ENCODE measurements around the gene HEPHL1.
"Not testable (repeated sequence)": the region's sequence is repeated elsewhere in the genome, so short reads cannot be mapped to it uniquely, and the experiment has no call there.

Gene HEPHL1

DNA sequence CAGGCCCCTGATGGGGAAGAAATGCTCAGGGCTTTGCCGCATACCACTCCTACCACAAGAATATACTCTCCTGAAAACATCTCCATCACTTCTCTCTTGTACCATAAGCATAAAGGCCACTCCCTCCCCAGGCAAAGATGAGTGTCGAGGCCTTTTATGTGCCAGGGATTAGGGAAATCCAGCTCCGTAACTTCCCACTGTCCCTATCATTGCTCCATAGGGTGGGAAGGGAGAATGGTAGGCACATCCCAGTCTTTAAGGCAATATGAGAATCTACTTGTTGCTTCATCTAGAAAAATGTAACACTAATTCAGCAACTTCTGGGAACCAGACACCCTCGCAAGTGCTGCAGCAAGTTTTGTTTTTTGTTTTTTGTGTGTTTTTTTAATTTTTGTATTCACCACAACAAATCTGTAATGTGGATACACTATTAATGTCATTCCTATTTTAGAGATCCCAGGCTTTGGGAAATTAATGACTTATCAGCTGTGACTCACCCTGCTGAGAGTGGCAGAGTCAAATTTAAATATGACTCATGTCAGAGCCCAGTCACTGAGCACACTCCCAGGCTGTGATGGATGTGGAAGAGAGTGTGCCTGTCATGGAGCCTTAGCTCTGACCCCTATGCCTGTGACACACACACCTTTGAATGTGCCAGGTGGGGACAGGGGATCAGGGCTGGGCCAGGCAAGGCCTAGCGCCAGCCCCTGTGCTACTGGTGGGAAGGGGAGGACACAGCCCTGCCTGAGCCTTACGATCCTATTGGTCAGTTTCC lies 130.9 kb downstream of the HEPHL1 start:
- H3K9me3 ChIP-seq (ENCODE audit: control insufficient read depth, low read length) = no peaks in the 10 kb centered on the region
- H3K4me2 ChIP-seq (ENCODE audit: low read length) = no peak overlapping the region
- H3K79me2 ChIP-seq = no peaks in the 10 kb centered on the region
- H3K27ac ChIP-seq = no peak overlapping the region
- H3K27me3 ChIP-seq (ENCODE audit: control insufficient read depth, insufficient read depth, low read length) = no peaks in the 10 kb centered on the region
- no peaks in the 10 kb centered on the region for H3K4me1 ChIP-seq
- H3K9ac ChIP-seq = no peak overlapping the region
- TF ChIP-seq, protein P1, sequence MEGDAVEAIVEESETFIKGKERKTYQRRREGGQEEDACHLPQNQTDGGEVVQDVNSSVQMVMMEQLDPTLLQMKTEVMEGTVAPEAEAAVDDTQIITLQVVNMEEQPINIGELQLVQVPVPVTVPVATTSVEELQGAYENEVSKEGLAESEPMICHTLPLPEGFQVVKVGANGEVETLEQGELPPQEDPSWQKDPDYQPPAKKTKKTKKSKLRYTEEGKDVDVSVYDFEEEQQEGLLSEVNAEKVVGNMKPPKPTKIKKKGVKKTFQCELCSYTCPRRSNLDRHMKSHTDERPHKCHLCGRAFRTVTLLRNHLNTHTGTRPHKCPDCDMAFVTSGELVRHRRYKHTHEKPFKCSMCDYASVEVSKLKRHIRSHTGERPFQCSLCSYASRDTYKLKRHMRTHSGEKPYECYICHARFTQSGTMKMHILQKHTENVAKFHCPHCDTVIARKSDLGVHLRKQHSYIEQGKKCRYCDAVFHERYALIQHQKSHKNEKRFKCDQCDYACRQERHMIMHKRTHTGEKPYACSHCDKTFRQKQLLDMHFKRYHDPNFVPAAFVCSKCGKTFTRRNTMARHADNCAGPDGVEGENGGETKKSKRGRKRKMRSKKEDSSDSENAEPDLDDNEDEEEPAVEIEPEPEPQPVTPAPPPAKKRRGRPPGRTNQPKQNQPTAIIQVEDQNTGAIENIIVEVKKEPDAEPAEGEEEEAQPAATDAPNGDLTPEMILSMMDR (IDR thresholded peaks at IDR 0.05) = no peak
- H3K4me3 ChIP-seq (ENCODE audit: low read depth, low read length) = no peak overlapping the region
- H2AFZ ChIP-seq = no peak overlapping the region
- H3K36me3 ChIP-seq (ENCODE audit: control insufficient read depth, insufficient read depth, low read length) = no peaks in the 10 kb centered on the region

GRCh38 chr11:94152678-94153065 lies 131.5 kb downstream of the HEPHL1 start:
- Histone ChIP-seq H3K9ac (no peak overlapping the region), H3K79me2 (no peaks in the 10 kb centered on the region), H3K27me3 (ENCODE audit: control insufficient read depth, insufficient read depth, low read length) (no peaks in the 10 kb centered on the region), H3K36me3 (ENCODE audit: control insufficient read depth, insufficient read depth, low read length) (no peaks in the 10 kb centered on the region), H3K27ac (no peak overlapping the region), H3K9me3 (ENCODE audit: control insufficient read depth, low read length) (no peaks in the 10 kb centered on the region), H3K4me1 (no peaks in the 10 kb centered on the region), H2AFZ (no peak overlapping the region), H3K4me3 (ENCODE audit: low read depth, low read length) (no peak overlapping the region), H3K4me2 (ENCODE audit: low read length) (no peak overlapping the region)
- TF ChIP-seq, protein P1 (IDR thresholded peaks at IDR 0.05) = no peak

- H2AFZ ChIP-seq = no peak overlapping the region
- no peak overlapping the region for H3K9ac ChIP-seq
- H3K4me1 ChIP-seq = no peaks in the 10 kb centered on the region
- no peak overlapping the region for H3K4me3 ChIP-seq (ENCODE audit: low read depth, low read length)
- no peaks in the 10 kb centered on the region for H3K9me3 ChIP-seq (ENCODE audit: control insufficient read depth, low read length)
- H3K27ac ChIP-seq = no peak overlapping the region
- H3K36me3 ChIP-seq (ENCODE audit: control insufficient read depth, insufficient read depth, low read length) = no peaks in the 10 kb centered on the region
- H3K79me2 ChIP-seq = no peaks in the 10 kb centered on the region
- TF ChIP-seq, protein P1 (IDR thresholded peaks at IDR 0.05) = no peak
- no peak overlapping the region for H3K4me2 ChIP-seq (ENCODE audit: low read length)
- H3K27me3 ChIP-seq (ENCODE audit: control insufficient read depth, insufficient read depth, low read length) = no peaks in the 10 kb centered on the region
These were observed 132.2 kb downstream of the HEPHL1 start for GRCh38 chr11:94153320-94153719.

DNA sequence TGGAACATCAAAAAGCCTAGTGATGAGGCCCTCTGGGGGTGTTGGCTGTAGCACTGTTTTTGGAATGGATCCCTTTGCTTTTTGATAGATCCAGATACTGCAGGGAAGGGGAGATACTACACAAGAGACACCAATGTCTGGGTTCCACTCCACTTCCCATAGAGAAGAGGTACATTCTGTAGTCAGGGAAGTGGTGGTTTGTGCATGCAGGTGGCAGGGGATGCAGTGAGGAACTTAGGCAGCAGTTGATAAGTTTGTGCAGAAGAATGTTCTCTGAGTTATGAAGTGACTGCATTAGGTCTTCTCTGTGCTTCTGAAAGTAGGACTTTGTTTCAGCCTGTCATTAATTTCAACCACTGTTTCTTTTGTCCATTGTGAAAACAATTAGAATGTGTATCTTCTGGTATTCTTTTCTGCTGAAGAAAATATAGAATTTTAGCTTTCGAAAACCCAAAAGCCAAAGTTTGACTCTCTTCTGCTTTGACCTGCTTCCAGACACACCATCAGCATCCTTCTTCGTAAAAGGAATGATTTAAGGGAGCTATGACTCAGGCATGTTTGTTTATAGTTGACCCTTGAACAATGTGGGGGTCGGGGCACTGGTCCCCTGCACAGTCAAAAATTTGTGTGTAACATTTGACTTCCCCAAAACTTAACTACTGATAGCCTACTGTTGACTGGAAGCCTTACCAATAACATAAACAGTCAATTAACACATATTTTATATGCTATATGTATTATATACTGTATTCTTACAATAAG lies 133.1 kb downstream of the HEPHL1 start:
- Histone ChIP-seq H2AFZ (no peak overlapping the region), H3K79me2 (no peaks in the 10 kb centered on the region), H3K4me1 (no peaks in the 10 kb centered on the region), H3K27me3 (ENCODE audit: control insufficient read depth, insufficient read depth, low read length) (no peaks in the 10 kb centered on the region), H3K4me3 (ENCODE audit: low read depth, low read length) (no peak overlapping the region), H3K4me2 (ENCODE audit: low read length) (no peak overlapping the region), H3K36me3 (ENCODE audit: control insufficient read depth, insufficient read depth, low read length) (no peaks in the 10 kb centered on the region), H3K27ac (no peak overlapping the region), H3K9ac (no peak overlapping the region), H3K9me3 (ENCODE audit: control insufficient read depth, low read length) (no peaks in the 10 kb centered on the region)
- TF ChIP-seq, protein P1 (IDR thresholded peaks at IDR 0.05) = no peak

DNA sequence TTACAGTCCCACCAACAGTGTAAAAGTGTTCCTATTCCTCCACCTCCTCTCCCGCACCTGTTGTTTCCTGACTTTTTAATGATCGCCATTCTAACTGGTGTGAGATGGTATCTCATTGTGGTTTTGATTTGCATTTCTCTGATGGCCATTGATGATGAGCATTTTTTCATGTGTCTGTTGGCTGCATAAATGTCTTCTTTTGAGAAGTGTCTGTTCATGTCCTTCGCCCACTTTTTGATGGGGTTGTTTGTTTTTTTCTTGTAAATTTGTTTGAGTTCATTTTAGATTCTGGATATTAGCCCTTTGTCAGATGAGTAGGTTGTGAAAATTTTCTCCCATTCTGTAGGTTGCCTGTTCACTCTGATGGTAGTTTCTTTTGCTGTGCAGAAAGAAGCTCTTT lies 136.2 kb downstream of the HEPHL1 start:
- H3K9ac ChIP-seq; H3K27me3 ChIP-seq (ENCODE audit: control insufficient read depth, insufficient read depth, low read length); H3K4me2 ChIP-seq (ENCODE audit: low read length); H2AFZ ChIP-seq; H3K9me3 ChIP-seq (ENCODE audit: control insufficient read depth, low read length); H3K36me3 ChIP-seq (ENCODE audit: control insufficient read depth, insufficient read depth, low read length); H3K4me1 ChIP-seq; H3K27ac ChIP-seq; H3K4me3 ChIP-seq (ENCODE audit: low read depth, low read length); H3K79me2 ChIP-seq: not testable (repeated sequence)
